HCT116 (cell line): ENCODE data around the gene FBXL17. TPM values are rescaled to one million over a fixed set of nuclear protein-coding genes. Genes with fewer than 3 reads are reported as not detected.

Source experiments
- ATAC-seq: fragments of 200-7000 bp; cut with Tn5 transposase; 2 replicates; pipeline ENCODE4 v1.9.1; 2020; ENCODE audit warnings: mild to moderate bottlenecking, moderate library complexity
- BruUV-seq: library from RNA; stranded (reverse); fragments of 400-500 nt; replicated peaks from 2 replicates; lab custom pipeline; 2021; lab: Mats Ljungman, UMichigan
- CTCF ChIA-PET: fragments of 300-600 bp; sonication (Branson Sonifier 250); formaldehyde crosslinking; loops from one replicate; lab custom pipeline; 2021; ENCODE audit warnings: antibody characterized with exemption; lab: Charles Lee
- POLR2A ChIA-PET: fragments of 300-600, 350-600 bp; sonication (Branson Sonifier 250); formaldehyde crosslinking; loops from one replicate; lab custom pipeline; 2021; ENCODE audit warnings: antibody characterized with exemption; lab: Charles Lee
- RAD21 ChIA-PET, 2 experiments: fragments of 300-600 bp; sonication (Branson Sonifier 250); formaldehyde crosslinking; loops; one replicate each; lab custom pipeline; 2023; ENCODE audit warnings: low total read pairs in 2 of 2; ENCODE audit not compliant: uncharacterized antibody in 2 of 2, unreplicated experiment in 2 of 2, low non-redundant PET in 1 of 2; lab: Charles Lee
- DNase-seq: peaks from one replicate; pipeline ENCODE4 v3.0.0-alpha.2; 2010; ENCODE audit warnings: low read depth, low spot score
- H2AFZ ChIP-seq: fragments of 200-600 bp; shearing (Covaris generic), sonication (generic); 2 replicates; pipeline ENCODE4 v1.6.1; 2017; ENCODE audit warnings: low read depth, mixed run types, mixed read lengths, antibody characterized with exemption, low read length; ENCODE audit not compliant: poor library complexity, severe bottlenecking
- H3K27ac ChIP-seq: 2 replicates; pipeline ENCODE4 v1.5.1; 2012; ENCODE audit warnings: low read depth, low read length
- H3K27me3 ChIP-seq: fragments of 200-600 bp; sonication (generic); 2 replicates; pipeline ENCODE4 v1.6.1; 2016; ENCODE audit warnings: mixed run types, low read length, mixed read lengths; ENCODE audit not compliant: insufficient read depth
- H3K36me3 ChIP-seq, 2 experiments: fragments of 200-500 bp in 1 of 2; fragments of 200-600 bp in 1 of 2; sonication (Bioruptor generic) in 1 of 2; sonication (generic) in 1 of 2; 2 replicates each; pipeline versions ENCODE4 v1.5.1 to v1.6.1; 2014 to 2016; ENCODE audit warnings: low read length in 2 of 2, inconsistent platforms in 1 of 2, mixed read lengths in 1 of 2, mixed run types in 1 of 2; ENCODE audit not compliant: insufficient read depth in 2 of 2, control insufficient read depth in 1 of 2
- H3K4me1 ChIP-seq, 2 experiments: fragments of 200-600 bp in 1 of 2; sonication (generic) in 1 of 2; 2 replicates each; pipeline versions ENCODE4 v1.5.1 to v1.6.1; 2012 to 2017; ENCODE audit warnings: low read length in 2 of 2, inconsistent platforms in 1 of 2, mild to moderate bottlenecking in 1 of 2, mixed read lengths in 1 of 2, mixed run types in 1 of 2, moderate library complexity in 1 of 2; ENCODE audit not compliant: insufficient read depth in 2 of 2, control insufficient read depth in 1 of 2
- H3K4me2 ChIP-seq: fragments of 200-600 bp; sonication (generic); 2 replicates; pipeline ENCODE4 v1.6.1; 2017; ENCODE audit warnings: mixed run types, low read length, mixed read lengths
- H3K4me3 ChIP-seq, 2 experiments: fragments of 200-600 bp in 1 of 2; sonication (generic) in 1 of 2; replicated peaks in 1 of 2; 2 replicates each; pipeline ENCODE4 v1.5.1; 2011 to 2016; ENCODE audit warnings: low read length in 2 of 2, control low read depth in 1 of 2, low read depth in 1 of 2, mild to moderate bottlenecking in 1 of 2, mixed read lengths in 1 of 2, mixed run types in 1 of 2
- H3K79me2 ChIP-seq: fragments of 200-600 bp; sonication (generic); 2 replicates; pipeline ENCODE4 v1.6.1; 2017; ENCODE audit warnings: mild to moderate bottlenecking, mixed run types, low read length, moderate library complexity, mixed read lengths; ENCODE audit not compliant: insufficient read depth
- H3K9ac ChIP-seq: fragments of 200-600 bp; sonication (generic); 2 replicates; pipeline ENCODE4 v1.6.1; 2016; ENCODE audit warnings: low read length, mixed read lengths
- H3K9me2 ChIP-seq: fragments of 200-600 bp; sonication (generic), shearing (Covaris generic); 2 replicates; pipeline ENCODE4 v1.6.1; 2017; ENCODE audit warnings: mixed run types, mild to moderate bottlenecking, moderate library complexity; ENCODE audit not compliant: insufficient read depth
- H3K9me3 ChIP-seq, 2 experiments: fragments of 200-500 bp in 1 of 2; fragments of 200-600 bp in 1 of 2; sonication (Bioruptor generic) in 1 of 2; sonication (generic) in 1 of 2; 2 replicates each; pipeline ENCODE4 v1.6.1; 2014 to 2017; ENCODE audit warnings: low read length in 2 of 2, mixed read lengths in 2 of 2, inconsistent platforms in 1 of 2, low read depth in 1 of 2, mild to moderate bottlenecking in 1 of 2, mixed run types in 1 of 2, moderate library complexity in 1 of 2; ENCODE audit not compliant: control insufficient read depth in 1 of 2, insufficient read depth in 1 of 2
- H4K20me1 ChIP-seq: fragments of 200-600 bp; sonication (generic), shearing (Covaris generic); 2 replicates; pipeline ENCODE4 v1.6.1; 2017; ENCODE audit warnings: mixed run types, mild to moderate bottlenecking, moderate library complexity; ENCODE audit not compliant: insufficient read depth
- CBX3 ChIP-seq: IDR thresholded peaks from 2 replicates; pipeline ENCODE4 v1.6.1; 2012; ENCODE audit warnings: low read depth
- ELF1 ChIP-seq: IDR thresholded peaks from 2 replicates; pipeline ENCODE4 v1.6.1; 2012; ENCODE audit warnings: low read depth, borderline replicate concordance
- FOSL1 ChIP-seq: IDR thresholded peaks from 2 replicates; pipeline ENCODE4 v1.6.1; 2012; ENCODE audit warnings: low read depth
- POLR2A ChIP-seq: IDR thresholded peaks from 2 replicates; pipeline ENCODE4 v1.7.0; 2011; ENCODE audit warnings: borderline replicate concordance; ENCODE audit not compliant: insufficient read depth, insufficient read length; ENCODE audit errors: extremely low read depth
- ZNF274 ChIP-seq: fragments of 200-500 bp; sonication (Bioruptor generic); IDR thresholded peaks from 2 replicates; pipeline ENCODE4 v1.6.1; 2014; ENCODE audit warnings: mild to moderate bottlenecking, low read depth, low read length, inconsistent platforms
- intact Hi-C: fragments of 100-400 bp; cut with micrococcal nuclease; formaldehyde crosslinking; loops from 2 replicates; pipeline ENCODE4 v1.10.0; 2022
- total RNA-seq: library from RNA; stranded (reverse); gene quantifications from one replicate; pipeline ENCODE4 v1.2.1, GENCODE V29; 2021; ENCODE audit not compliant: unreplicated experiment
- TF ChIP-seq, protein P1 (sequence below): IDR thresholded peaks from 2 replicates; pipeline ENCODE4 v1.6.1; 2012

Gene FBXL17
- total RNA-seq, 1 experiment from 2014 or later, result 9.4 TPM

DNA sequence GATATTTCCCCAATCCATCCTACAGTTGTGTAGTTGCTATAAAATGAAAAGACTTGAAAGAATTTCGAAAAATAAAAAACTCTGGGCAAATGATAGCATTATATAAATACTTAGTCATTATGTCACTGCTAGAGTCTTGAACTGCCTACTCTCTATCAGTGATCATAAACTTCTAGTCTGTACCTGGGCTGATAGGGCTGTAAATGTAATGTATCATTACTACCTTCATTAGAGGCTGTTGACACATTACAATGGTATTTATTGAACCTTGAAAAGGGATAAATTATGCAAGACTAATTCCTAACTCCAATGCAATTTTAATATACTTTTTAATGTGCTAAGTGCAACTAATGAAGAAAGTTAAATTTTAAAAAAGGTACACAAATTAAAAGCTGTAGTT is 497.0 kb downstream of the FBXL17 start:
- ChIA-PET CTCF (no interaction called here), POLR2A (no interaction called here), RAD21 (no interaction called here)
- Histone ChIP-seq H4K20me1 (no peaks in the 10 kb centered on the region), H3K36me3 (no peaks in the 10 kb centered on the region), H3K27ac (no peak overlapping the region), H3K4me1 (peaks cover 5 to 15% of the 10 kb centered on the region in 2 experiments; a peak in 3 of 4 replicates), H3K79me2 (no peaks in the 10 kb centered on the region), H3K9me2 (no peaks in the 10 kb centered on the region), H3K27me3 (no peaks in the 10 kb centered on the region), H3K9ac (no peak overlapping the region), H3K4me3 (no peak overlapping the region), H3K4me2 (no peak overlapping the region), H3K9me3 (no peaks in the 10 kb centered on the region), H2AFZ (no peak overlapping the region)
- BruUV-seq, result no TSS peak
- no peak for TF ChIP-seq ZNF274
- TF ChIP-seq ELF1, result no peak
- intact Hi-C loops, result no loop called here
- DNase-seq (no peak), ATAC-seq (no peak)

DNA sequence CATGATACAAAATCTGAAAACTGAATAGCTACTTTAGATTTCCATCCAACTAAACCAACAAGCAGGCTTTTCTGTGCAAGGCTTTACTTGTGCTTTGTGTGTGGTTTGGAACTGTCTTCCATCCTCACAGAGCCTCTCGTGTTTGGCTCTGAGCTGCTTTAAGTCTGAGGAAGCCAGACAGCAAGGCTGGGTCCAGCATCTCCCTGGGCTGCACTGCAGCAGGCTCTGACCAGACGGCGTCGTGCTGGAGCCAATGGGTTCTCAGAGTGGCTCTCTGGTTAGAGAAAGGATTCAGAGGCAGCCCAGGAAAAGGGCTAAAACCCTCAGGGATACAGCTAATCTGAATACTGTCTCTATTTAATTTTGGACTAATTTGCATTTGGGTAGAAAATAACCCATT is 503.2 kb downstream of the FBXL17 start:
- Histone ChIP-seq H3K79me2 (no peaks in the 10 kb centered on the region), H2AFZ (no peak overlapping the region), H4K20me1 (no peaks in the 10 kb centered on the region), H3K4me1 (peaks cover 12 to 19% of the 10 kb centered on the region in 2 experiments), H3K9me3 (no peaks in the 10 kb centered on the region), H3K9me2 (no peaks in the 10 kb centered on the region), H3K4me3 (no peak overlapping the region), H3K27ac (no peak overlapping the region), H3K9ac (no peak overlapping the region), H3K36me3 (no peaks in the 10 kb centered on the region), H3K27me3 (no peaks in the 10 kb centered on the region), H3K4me2 (no peak overlapping the region)
- TF ChIP-seq CBX3 (no peak), POLR2A (no peak), FOSL1 (no peak)
- TF ChIP-seq, protein P1, sequence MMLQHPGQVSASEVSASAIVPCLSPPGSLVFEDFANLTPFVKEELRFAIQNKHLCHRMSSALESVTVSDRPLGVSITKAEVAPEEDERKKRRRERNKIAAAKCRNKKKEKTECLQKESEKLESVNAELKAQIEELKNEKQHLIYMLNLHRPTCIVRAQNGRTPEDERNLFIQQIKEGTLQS, result no peak
- intact Hi-C loops, result no loop called here
- ChIA-PET CTCF (no interaction called here), RAD21 (no interaction called here), POLR2A (no interaction called here)
- ATAC-seq, result no peak
- BruUV-seq, result no TSS peak
- DNase-seq, result no peak
